Stimulated activated naive B cell treated with anti-CD40 and anti-IgM and Interleukin-4, amounts not matched to agents 10 μg/mL and 1 μg/mL and 100 μg/mL, for 72 hours (primary cell): ENCODE results near the gene PLPPR1.
"Not testable (repeated sequence)": the region's sequence is repeated elsewhere in the genome, so short reads cannot be mapped to it uniquely, and the experiment has no call there.

Source experiments
- ATAC-seq, 2 donors: fragments of 150-1000 bp; cut with Tn5 transposase; replicated peaks; 2 replicates each; pipeline ENCODE4 v1.10.0; 2021; ENCODE audit warnings: moderate library complexity in 1 of 2
- DNase-seq: peaks from one replicate; pipeline ENCODE4 v3.0.0; 2021
- H3K27ac Mint-ChIP-seq: one replicate; pipeline ENCODE4 v1.8.0; 2022; ENCODE audit warnings: mild to moderate bottlenecking, mixed read lengths
- H3K27me3 Mint-ChIP-seq, 2 donors: one replicate each; pipeline ENCODE4 v1.8.0; 2022; ENCODE audit warnings: mixed read lengths in 2 of 2
- H3K36me3 Mint-ChIP-seq, 2 donors: one replicate each; pipeline ENCODE4 v1.8.0; 2022; ENCODE audit warnings: mixed read lengths in 2 of 2, mild to moderate bottlenecking in 1 of 2
- H3K4me1 Mint-ChIP-seq, 2 donors: one replicate each; pipeline ENCODE4 v1.8.0; 2022; ENCODE audit warnings: mixed read lengths in 2 of 2, mild to moderate bottlenecking in 1 of 2
- H3K4me3 Mint-ChIP-seq, 2 donors: one replicate each; pipeline ENCODE4 v1.8.0; 2022; ENCODE audit warnings: mild to moderate bottlenecking in 2 of 2, mixed read lengths in 2 of 2, moderate library complexity in 1 of 2
- H3K9me3 Mint-ChIP-seq, 2 donors: one replicate each; pipeline ENCODE4 v1.8.0; 2022; ENCODE audit warnings: mixed read lengths in 2 of 2, mild to moderate bottlenecking in 1 of 2

The PLPPR1 gene

GRCh38 chr9:101271102-101271501 lies 242.6 kb downstream of the PLPPR1 start:
- Mint-ChIP-seq H3K27me3 (peaks cover 0 to 8% of the 10 kb centered on the region in 2 donors), H3K9me3 (no peaks in the 10 kb centered on the region), H3K4me3 (no peak overlapping the region), H3K36me3 (no peaks in the 10 kb centered on the region), H3K27ac (no peak overlapping the region), H3K4me1 (peaks cover 12 to 16% of the 10 kb centered on the region in 2 donors)
- ATAC-seq (no peak), DNase-seq (no peak)

GRCh38 chr9:101274971-101275768 lies 246.6 kb downstream of the PLPPR1 start:
- no peak for DNase-seq
- Mint-ChIP-seq H3K4me3 (no peak overlapping the region), H3K4me1 (peaks cover 9 to 10% of the 10 kb centered on the region in 2 donors), H3K27ac (peak overlapping the region; percentile 59), H3K9me3 (peaks cover 2 to 3% of the 10 kb centered on the region in 2 donors), H3K27me3 (peaks cover 10 to 28% of the 10 kb centered on the region in 2 donors), H3K36me3 (no peaks in the 10 kb centered on the region)
- ATAC-seq: peak; percentile 23 to 29

- no peak for ATAC-seq
- Mint-ChIP-seq H3K36me3 (no peaks in the 10 kb centered on the region), H3K4me1 (peaks cover 9 to 10% of the 10 kb centered on the region in 2 donors), H3K9me3 (peaks cover 3 to 6% of the 10 kb centered on the region in 2 donors), H3K4me3 (no peak overlapping the region), H3K27me3 (peaks cover 10 to 35% of the 10 kb centered on the region in 2 donors), H3K27ac (no peak overlapping the region)
- DNase-seq: no peak
These were observed 247.3 kb downstream of the PLPPR1 start for GRCh38 chr9:101275769-101276250.

GRCh38 chr9:101291043-101291442 lies 262.5 kb downstream of the PLPPR1 start:
- not testable (repeated sequence) for H3K4me1 Mint-ChIP-seq, H3K9me3 Mint-ChIP-seq, ATAC-seq, H3K27ac Mint-ChIP-seq, DNase-seq, H3K4me3 Mint-ChIP-seq, H3K36me3 Mint-ChIP-seq
- peaks cover 5 to 14% of the 10 kb centered on the region in 2 donors for H3K27me3 Mint-ChIP-seq

- Mint-ChIP-seq H3K4me1 (no peaks in the 10 kb centered on the region), H3K27me3 (peaks cover 0 to 3% of the 10 kb centered on the region in 2 donors), H3K4me3 (no peak overlapping the region), H3K9me3 (no peaks in the 10 kb centered on the region), H3K36me3 (no peaks in the 10 kb centered on the region), H3K27ac (no peak overlapping the region)
- no peak for DNase-seq
- no peak for ATAC-seq
These were observed 271.4 kb downstream of the PLPPR1 start for GRCh38 chr9:101299901-101300300.

GRCh38 chr9:101307051-101307450 lies 278.5 kb downstream of the PLPPR1 start:
- ATAC-seq: no peak
- Mint-ChIP-seq H3K27ac (no peak overlapping the region), H3K9me3 (no peaks in the 10 kb centered on the region), H3K36me3 (no peaks in the 10 kb centered on the region), H3K4me3 (no peak overlapping the region), H3K4me1 (no peaks in the 10 kb centered on the region), H3K27me3 (peaks cover 13 to 16% of the 10 kb centered on the region in 2 donors)
- DNase-seq: no peak

- Mint-ChIP-seq H3K4me3 (no peak overlapping the region), H3K9me3 (no peaks in the 10 kb centered on the region), H3K36me3 (no peaks in the 10 kb centered on the region), H3K27me3 (peaks cover 13 to 17% of the 10 kb centered on the region in 2 donors), H3K27ac (no peak overlapping the region), H3K4me1 (no peaks in the 10 kb centered on the region)
- ATAC-seq (no peak), DNase-seq (no peak)
These were observed 279.1 kb downstream of the PLPPR1 start for GRCh38 chr9:101307524-101308213.

GRCh38 chr9:101309139-101309538 lies 280.6 kb downstream of the PLPPR1 start:
- ATAC-seq (no peak), DNase-seq (no peak)
- H3K36me3 Mint-ChIP-seq: no peaks in the 10 kb centered on the region
- H3K4me3 Mint-ChIP-seq: no peak overlapping the region
- no peaks in the 10 kb centered on the region for H3K9me3 Mint-ChIP-seq
- no peak overlapping the region for H3K27ac Mint-ChIP-seq
- no peaks in the 10 kb centered on the region for H3K4me1 Mint-ChIP-seq
- peaks cover 19 to 22% of the 10 kb centered on the region in 2 donors for H3K27me3 Mint-ChIP-seq

- H3K9me3 Mint-ChIP-seq: no peaks in the 10 kb centered on the region
- ATAC-seq: no peak
- H3K4me3 Mint-ChIP-seq: no peak overlapping the region
- no peak overlapping the region for H3K27ac Mint-ChIP-seq
- no peak for DNase-seq
- no peaks in the 10 kb centered on the region for H3K4me1 Mint-ChIP-seq
- no peaks in the 10 kb centered on the region for H3K36me3 Mint-ChIP-seq
- H3K27me3 Mint-ChIP-seq: peaks cover 16 to 17% of the 10 kb centered on the region in 2 donors
These were observed 282.7 kb downstream of the PLPPR1 start for GRCh38 chr9:101311191-101311590.

- H3K4me3 Mint-ChIP-seq: no peak overlapping the region
- H3K9me3 Mint-ChIP-seq: no peaks in the 10 kb centered on the region
- no peak overlapping the region for H3K27ac Mint-ChIP-seq
- ATAC-seq: peak; percentile 72 to 85
- no peaks in the 10 kb centered on the region for H3K4me1 Mint-ChIP-seq
- H3K36me3 Mint-ChIP-seq: no peaks in the 10 kb centered on the region
- peaks cover 15 to 16% of the 10 kb centered on the region in 2 donors for H3K27me3 Mint-ChIP-seq
- DNase-seq: no peak
These were observed 283.4 kb downstream of the PLPPR1 start for GRCh38 chr9:101311758-101312420.

- ATAC-seq: no peak
- Mint-ChIP-seq H3K4me1 (no peaks in the 10 kb centered on the region), H3K27me3 (peaks cover 15 to 16% of the 10 kb centered on the region in 2 donors), H3K36me3 (no peaks in the 10 kb centered on the region), H3K27ac (no peak overlapping the region), H3K9me3 (no peaks in the 10 kb centered on the region), H3K4me3 (no peak overlapping the region)
- DNase-seq: no peak
These were observed 284.1 kb downstream of the PLPPR1 start for GRCh38 chr9:101312661-101313060.

GRCh38 chr9:101315112-101315450 lies 286.6 kb downstream of the PLPPR1 start:
- Mint-ChIP-seq H3K36me3 (no peaks in the 10 kb centered on the region), H3K4me1 (no peaks in the 10 kb centered on the region), H3K27me3 (peaks cover 15 to 16% of the 10 kb centered on the region in 2 donors), H3K27ac (no peak overlapping the region), H3K9me3 (no peaks in the 10 kb centered on the region), H3K4me3 (no peak overlapping the region)
- ATAC-seq: no peak
- DNase-seq: no peak

- ATAC-seq (no peak), DNase-seq (no peak)
- no peak overlapping the region for H3K4me3 Mint-ChIP-seq
- no peaks in the 10 kb centered on the region for H3K9me3 Mint-ChIP-seq
- no peaks in the 10 kb centered on the region for H3K36me3 Mint-ChIP-seq
- H3K4me1 Mint-ChIP-seq: no peaks in the 10 kb centered on the region
- H3K27me3 Mint-ChIP-seq: peaks cover 19 to 20% of the 10 kb centered on the region in 2 donors
- no peak overlapping the region for H3K27ac Mint-ChIP-seq
These were observed 289.2 kb downstream of the PLPPR1 start for GRCh38 chr9:101317735-101318134.

- no peak for DNase-seq
- Mint-ChIP-seq H3K4me1 (no peaks in the 10 kb centered on the region), H3K27me3 (peaks cover 18 to 21% of the 10 kb centered on the region in 2 donors), H3K27ac (no peak overlapping the region), H3K9me3 (peaks cover 6 to 7% of the 10 kb centered on the region in 2 donors), H3K36me3 (no peaks in the 10 kb centered on the region), H3K4me3 (no peak overlapping the region)
- ATAC-seq: no peak
These were observed 294.6 kb downstream of the PLPPR1 start for GRCh38 chr9:101323129-101323528.
